Sigmoid colon (tissue), 4 donors: ENCODE measurements around the gene BLOC1S3.

Experiments used
- EP300 ChIP-seq, 4 donors: sonication (generic); formaldehyde crosslinking; IDR thresholded peaks; one replicate each; pipeline ENCODE4 v1.6.1; 2017; ENCODE audit warnings: antibody characterized with exemption in 4 of 4
- POLR2A ChIP-seq, 2 donors: fragments of 450-650 bp; IDR thresholded peaks; one replicate each; pipeline ENCODE4 v1.6.1; 2016; ENCODE audit warnings: antibody characterized with exemption in 2 of 2, mild to moderate bottlenecking in 2 of 2, moderate library complexity in 2 of 2
- TF ChIP-seq, protein P1 (sequence below), 4 experiments: fragments of 450-650 bp in 3 of 4; fragments of 200-600 bp in 1 of 4; IDR thresholded peaks; one replicate each; pipeline ENCODE4 v1.5.1; 2016 to 2019; ENCODE audit warnings: antibody characterized with exemption in 4 of 4, mild to moderate bottlenecking in 3 of 4, moderate library complexity in 2 of 4

- TF ChIP-seq, protein P1, sequence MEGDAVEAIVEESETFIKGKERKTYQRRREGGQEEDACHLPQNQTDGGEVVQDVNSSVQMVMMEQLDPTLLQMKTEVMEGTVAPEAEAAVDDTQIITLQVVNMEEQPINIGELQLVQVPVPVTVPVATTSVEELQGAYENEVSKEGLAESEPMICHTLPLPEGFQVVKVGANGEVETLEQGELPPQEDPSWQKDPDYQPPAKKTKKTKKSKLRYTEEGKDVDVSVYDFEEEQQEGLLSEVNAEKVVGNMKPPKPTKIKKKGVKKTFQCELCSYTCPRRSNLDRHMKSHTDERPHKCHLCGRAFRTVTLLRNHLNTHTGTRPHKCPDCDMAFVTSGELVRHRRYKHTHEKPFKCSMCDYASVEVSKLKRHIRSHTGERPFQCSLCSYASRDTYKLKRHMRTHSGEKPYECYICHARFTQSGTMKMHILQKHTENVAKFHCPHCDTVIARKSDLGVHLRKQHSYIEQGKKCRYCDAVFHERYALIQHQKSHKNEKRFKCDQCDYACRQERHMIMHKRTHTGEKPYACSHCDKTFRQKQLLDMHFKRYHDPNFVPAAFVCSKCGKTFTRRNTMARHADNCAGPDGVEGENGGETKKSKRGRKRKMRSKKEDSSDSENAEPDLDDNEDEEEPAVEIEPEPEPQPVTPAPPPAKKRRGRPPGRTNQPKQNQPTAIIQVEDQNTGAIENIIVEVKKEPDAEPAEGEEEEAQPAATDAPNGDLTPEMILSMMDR (IDR thresholded peaks at IDR 0.05), result no peak
- no peak for TF ChIP-seq EP300 (IDR thresholded peaks at IDR 0.05)
- no peak for TF ChIP-seq POLR2A (IDR thresholded peaks at IDR 0.05)
Observed at GRCh38 chr19:45141203-45141900, 37.2 kb upstream of the BLOC1S3 start.
